HG02884 (cell line): ENCODE results near the gene FLOT1.

ENCODE experiments used
- ATAC-seq: cut with Tn5 transposase; IDR thresholded peaks from one replicate; pipeline ENCODE4 v1.9.1; 2021; ENCODE audit warnings: mild to moderate bottlenecking, moderate library complexity; ENCODE audit not compliant: unreplicated experiment

FLOT1 gene

DNA sequence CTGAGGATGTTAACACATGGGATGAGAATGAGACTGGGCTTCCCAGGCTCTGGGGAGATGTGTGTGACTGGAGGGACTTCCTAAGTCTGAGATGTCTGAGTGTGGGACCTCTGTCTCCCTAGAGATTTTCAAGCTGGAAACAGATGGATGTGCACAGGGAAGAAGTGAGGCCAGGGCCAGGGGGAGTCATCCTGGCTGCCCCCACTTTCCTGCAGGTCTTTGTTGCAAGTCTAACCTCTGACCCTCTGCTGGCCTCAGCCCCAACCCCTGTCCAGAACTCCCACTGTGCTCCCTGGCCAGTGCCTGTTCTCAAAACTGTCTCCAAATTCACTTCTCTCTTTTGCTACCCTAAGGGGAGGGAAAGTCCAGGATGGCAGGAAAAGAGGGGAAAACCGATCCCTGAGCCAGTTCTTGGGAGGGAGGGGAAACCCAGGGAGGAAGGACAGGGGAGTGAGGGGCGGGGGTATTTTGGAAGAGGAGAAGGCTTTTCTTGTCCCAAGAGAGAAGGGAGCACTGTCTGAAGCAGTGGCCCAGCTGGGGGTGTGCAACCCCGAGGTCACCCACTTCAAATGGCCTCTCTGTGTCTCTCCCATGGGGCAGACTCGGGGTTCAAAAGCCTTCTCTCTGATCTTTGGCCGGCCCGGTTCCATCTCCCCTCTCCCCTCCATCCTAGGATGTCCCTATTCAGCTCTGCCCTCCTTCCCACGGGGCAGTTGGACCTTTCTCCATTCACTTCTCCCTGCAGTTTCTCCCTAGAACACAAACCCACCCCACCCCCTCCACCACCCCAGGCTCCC is 59.1 kb downstream of the FLOT1 start:
- no peak for ATAC-seq

- ATAC-seq = peak; percentile 38
Measured at GRCh38 chr6:30682143-30683117, 60.1 kb downstream of the FLOT1 start.

- no peak for ATAC-seq
Measured at GRCh38 chr6:30681766-30682142, 60.7 kb downstream of the FLOT1 start.

GRCh38 chr6:30679765-30680535 is 62.5 kb downstream of the FLOT1 start:
- ATAC-seq = no peak

GRCh38 chr6:30678964-30679726 is 63.3 kb downstream of the FLOT1 start:
- ATAC-seq = no peak
